Myocyte (in vitro differentiated cells): ENCODE measurements around the gene ICOS. TPM values are rescaled to one million over a fixed set of nuclear protein-coding genes. Genes with fewer than 3 reads are reported as not detected.
"Not testable (repeated sequence)": the region's sequence is repeated elsewhere in the genome, so short reads cannot be mapped to it uniquely, and the experiment has no call there.

ENCODE experiments used
- DNase-seq: peaks from one replicate; pipeline ENCODE4 v3.0.0-alpha.2; 2012; ENCODE audit warnings: low read depth
- total RNA-seq: library from RNA; depleted of rRNA; stranded (reverse); fragments of >200 nt; gene quantifications from 2 replicates; pipeline ENCODE4 v1.2.3, GENCODE V29; 2014

The ICOS gene
- total RNA-seq, 1 donor from 2014 or later, result not detected

- no peak for DNase-seq
Observed at GRCh38 chr2:203916756-203917155, 19.8 kb upstream of the ICOS start.

- DNase-seq, result no peak
Observed at GRCh38 chr2:203918264-203918663, 18.3 kb upstream of the ICOS start.

GRCh38 chr2:203918839-203919238, 17.7 kb upstream of the ICOS start:
- no peak for DNase-seq

GRCh38 chr2:203925512-203926158, 10.9 kb upstream of the ICOS start:
- no peak for DNase-seq

- peak; percentile 20 for DNase-seq
Observed at GRCh38 chr2:203928849-203929248, 7.7 kb upstream of the ICOS start.

GRCh38 chr2:203931262-203931661, 5.3 kb upstream of the ICOS start:
- not testable (repeated sequence) for DNase-seq

- no peak for DNase-seq
Observed at GRCh38 chr2:203934041-203934492, 2.5 kb upstream of the ICOS start.

GRCh38 chr2:203934711-203935438, 1.7 kb upstream of the ICOS start:
- DNase-seq, result no peak

- no peak for DNase-seq
Observed at GRCh38 chr2:203935568-203935967, 995 bp upstream of the ICOS start.

GRCh38 chr2:203936949-203937348, 386 bp downstream of the ICOS start:
- DNase-seq, result no peak

GRCh38 chr2:203937788-203938187, 1.2 kb downstream of the ICOS start:
- no peak for DNase-seq

- no peak for DNase-seq
Observed at GRCh38 chr2:203940039-203940438, 3.5 kb downstream of the ICOS start.

GRCh38 chr2:203943493-203944382, 7.2 kb downstream of the ICOS start:
- DNase-seq, result not testable (repeated sequence)

- DNase-seq, result no peak
Observed at GRCh38 chr2:203948733-203949132, 12.2 kb downstream of the ICOS start.

GRCh38 chr2:203949228-203949627, 12.7 kb downstream of the ICOS start:
- DNase-seq, result no peak

- no peak for DNase-seq
Observed at GRCh38 chr2:203951366-203951902, 14.9 kb downstream of the ICOS start.

GRCh38 chr2:203959265-203959664, 22.7 kb downstream of the ICOS start:
- DNase-seq, result no peak

GRCh38 chr2:203959672-203960071, 23.1 kb downstream of the ICOS start:
- no peak for DNase-seq

GRCh38 chr2:203960811-203961210, 24.2 kb downstream of the ICOS start:
- DNase-seq, result no peak

- not testable (repeated sequence) for DNase-seq
Observed at GRCh38 chr2:203965190-203965589, 28.6 kb downstream of the ICOS start.

- no peak for DNase-seq
Observed at GRCh38 chr2:203971251-203971650, 34.7 kb downstream of the ICOS start.

- DNase-seq, result no peak
Observed at GRCh38 chr2:203972066-203972465, 35.5 kb downstream of the ICOS start.
